Measurements from ENCODE around the gene ZNF557.

ZNF557 gene

GRCh38 chr19:7076151-7076550 is 6.6 kb downstream of the ZNF557 start:
- DNase-seq, result no peak

- no peak for DNase-seq
Measured at GRCh38 chr19:7078008-7078407, 8.5 kb downstream of the ZNF557 start.

- no peak for DNase-seq
Measured at GRCh38 chr19:7083076-7083956, 13.8 kb downstream of the ZNF557 start.

GRCh38 chr19:7088999-7089398 is 19.5 kb downstream of the ZNF557 start:
- no peak for DNase-seq

GRCh38 chr19:7098096-7098495 is 28.6 kb downstream of the ZNF557 start:
- DNase-seq, result no peak

GRCh38 chr19:7098701-7099596 is 29.4 kb downstream of the ZNF557 start:
- peak; percentile 93 for DNase-seq

GRCh38 chr19:7099597-7099921 is 30.1 kb downstream of the ZNF557 start:
- DNase-seq, result no peak

GRCh38 chr19:7101498-7102253 is 32.2 kb downstream of the ZNF557 start:
- DNase-seq, result no peak

- no peak for DNase-seq
Measured at GRCh38 chr19:7104747-7105447, 35.4 kb downstream of the ZNF557 start.

- no peak for DNase-seq
Measured at GRCh38 chr19:7106711-7107657, 37.5 kb downstream of the ZNF557 start.

GRCh38 chr19:7109678-7110289 is 40.3 kb downstream of the ZNF557 start:
- DNase-seq, result no peak

GRCh38 chr19:7112675-7113074 is 43.2 kb downstream of the ZNF557 start:
- DNase-seq, result no peak

GRCh38 chr19:7113233-7113632 is 43.7 kb downstream of the ZNF557 start:
- no peak for DNase-seq

- DNase-seq, result no peak
Measured at GRCh38 chr19:7115721-7116120, 46.2 kb downstream of the ZNF557 start.

GRCh38 chr19:7117248-7117647 is 47.7 kb downstream of the ZNF557 start:
- no peak for DNase-seq

GRCh38 chr19:7119582-7119981 is 50.1 kb downstream of the ZNF557 start:
- no peak for DNase-seq

- DNase-seq, result no peak
Measured at GRCh38 chr19:7120499-7120898, 51.0 kb downstream of the ZNF557 start.

GRCh38 chr19:7122701-7123100 is 53.2 kb downstream of the ZNF557 start:
- no peak for DNase-seq

- DNase-seq, result no peak
Measured at GRCh38 chr19:7124782-7125181, 55.3 kb downstream of the ZNF557 start.

GRCh38 chr19:7125221-7125620 is 55.7 kb downstream of the ZNF557 start:
- no peak for DNase-seq

- no peak for DNase-seq
Measured at GRCh38 chr19:7126132-7126531, 56.6 kb downstream of the ZNF557 start.
